Hepatocyte (in vitro differentiated cells): Measurements from ENCODE around the gene MYNN. TPM values are rescaled to one million over a fixed set of nuclear protein-coding genes. Genes with fewer than 3 reads are reported as not detected.

Source experiments
- DNase-seq: peaks from one replicate; pipeline ENCODE4 v3.0.0-alpha.2; 2016; ENCODE audit warnings: low spot score
- H2AFZ ChIP-seq: fragments of 200-600 bp; sonication (generic); 2 replicates; pipeline ENCODE4 v1.6.0; 2016; ENCODE audit warnings: antibody characterized with exemption, mild to moderate bottlenecking
- H3K27ac ChIP-seq: fragments of 200-600 bp; sonication (generic); 2 replicates; pipeline ENCODE4 v1.5.1; 2016; ENCODE audit warnings: mild to moderate bottlenecking
- H3K27me3 ChIP-seq: fragments of 200-600 bp; sonication (generic); 2 replicates; pipeline ENCODE4 v1.6.1; 2016
- H3K36me3 ChIP-seq: fragments of 200-600 bp; sonication (generic); replicated peaks from 2 replicates; pipeline ENCODE4 v1.5.1; 2016; ENCODE audit warnings: low read depth; ENCODE audit not compliant: insufficient read depth
- H3K4me1 ChIP-seq: fragments of 200-600 bp; sonication (generic); 2 replicates; pipeline ENCODE4 v1.5.1; 2016; ENCODE audit warnings: mild to moderate bottlenecking, moderate library complexity; ENCODE audit not compliant: insufficient read depth
- H3K4me2 ChIP-seq: fragments of 200-600 bp; sonication (generic); 2 replicates; pipeline ENCODE4 v1.6.0; 2016
- H3K4me3 ChIP-seq: fragments of 200-600 bp; sonication (generic); 2 replicates; pipeline ENCODE4 v1.5.1; 2016; ENCODE audit warnings: mild to moderate bottlenecking
- H3K79me2 ChIP-seq: fragments of 200-600 bp; sonication (generic); 2 replicates; pipeline ENCODE4 v1.6.0; 2017; ENCODE audit warnings: mild to moderate bottlenecking
- H3K9me2 ChIP-seq: fragments of 200-600 bp; sonication (generic); replicated peaks from 2 replicates; pipeline ENCODE4 v1.6.0; 2017; ENCODE audit warnings: mild to moderate bottlenecking; ENCODE audit not compliant: insufficient read depth
- H3K9me3 ChIP-seq: fragments of 200-600 bp; sonication (generic); 2 replicates; pipeline ENCODE4 v1.5.1; 2016; ENCODE audit warnings: low read depth, mild to moderate bottlenecking
- H4K20me1 ChIP-seq: fragments of 200-600 bp; sonication (generic); 2 replicates; pipeline ENCODE4 v1.6.0; 2016; ENCODE audit warnings: mild to moderate bottlenecking; ENCODE audit not compliant: insufficient read depth, poor library complexity, severe bottlenecking
- EZH2 ChIP-seq: fragments of 200-600 bp; sonication (generic); IDR thresholded peaks from 2 replicates; pipeline ENCODE4 v1.6.1; 2016; ENCODE audit warnings: antibody characterized with exemption, mild to moderate bottlenecking, borderline replicate concordance
- EZH2phosphoT487 ChIP-seq: fragments of 200-600 bp; sonication (generic); IDR thresholded peaks from one replicate; pipeline ENCODE4 v1.6.1; 2018; ENCODE audit warnings: antibody characterized with exemption, mild to moderate bottlenecking, low read depth, moderate library complexity; ENCODE audit not compliant: unreplicated experiment, severe bottlenecking
- WGBS: methylation state at CpG from one replicate; pipeline ENCODE4 v1.1.6; 2016; ENCODE audit warnings: low lambda C conversion rate; ENCODE audit errors: missing lambda C conversion rate; 5-methylcytosine and 5-hydroxymethylcytosine counted together
- polyA plus RNA-seq: library from polyadenylated mRNA; unstranded; fragments of >200 nt; fragmentation: Nextera tagmentation; extraction: Ambion mirVana; gene quantifications from 2 replicates; pipeline ENCODE4 v1.2.1, GENCODE V29; 2016
- total RNA-seq: library from RNA; depleted of rRNA; stranded (reverse); fragments of >200 nt; gene quantifications from 2 replicates; pipeline ENCODE4 v1.2.3, GENCODE V29; 2014
- TF ChIP-seq, protein P1 (sequence below): fragments of 200-600 bp; sonication (generic); IDR thresholded peaks from 2 replicates; pipeline ENCODE4 v1.5.1; 2016; ENCODE audit warnings: antibody characterized with exemption, mild to moderate bottlenecking; ENCODE audit not compliant: poor library complexity

Gene MYNN
- total and polyA plus RNA-seq, 2 experiments from 2014 or later = 6.8 to 19.7 TPM

DNA sequence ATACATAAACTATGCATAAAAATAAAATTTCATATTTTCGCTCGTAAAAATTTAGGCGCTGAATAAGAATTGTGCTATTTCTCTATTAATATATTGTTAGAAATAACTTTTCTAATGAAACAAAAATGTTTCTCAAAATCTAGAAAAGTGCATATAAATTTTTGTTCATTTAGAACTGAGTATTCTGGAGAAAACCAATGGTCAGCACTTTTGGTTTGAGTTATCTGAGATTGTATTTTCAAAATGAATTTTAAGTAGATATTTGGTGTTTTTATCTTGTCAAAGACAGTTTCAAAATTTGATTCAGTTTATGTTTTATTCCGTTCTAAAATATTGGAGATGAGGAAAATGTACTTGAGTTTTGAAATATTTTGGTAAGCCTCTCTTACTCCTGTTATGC lies 13.9 kb downstream of the MYNN start:
- H3K4me3 ChIP-seq = no peak overlapping the region

DNA sequence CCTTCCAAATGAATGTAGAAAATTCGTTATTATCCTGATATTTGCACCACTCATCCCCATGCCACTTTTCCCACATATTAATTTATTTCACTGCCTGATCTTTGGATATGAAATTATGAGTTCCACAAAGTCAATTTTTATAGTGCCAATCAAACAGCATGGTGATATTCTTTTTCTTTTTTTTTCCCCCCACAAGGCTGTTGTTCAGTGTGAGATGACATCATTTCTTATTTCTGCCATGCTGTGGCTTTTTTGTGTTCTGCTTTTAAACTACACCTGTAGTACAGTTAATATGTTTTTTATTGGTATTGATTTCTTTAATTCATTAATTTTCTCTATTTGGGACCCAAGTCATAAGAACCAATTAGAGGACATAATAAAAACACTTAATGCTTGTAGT lies 14.6 kb downstream of the MYNN start:
- H3K27me3 ChIP-seq = no peaks in the 10 kb centered on the region
- 100% methylated on average over 1 of the region's 1 CpG for WGBS
- H3K4me2 ChIP-seq = no peak overlapping the region
- no peak for DNase-seq
- no peaks in the 10 kb centered on the region for H3K9me2 ChIP-seq
- no peaks in the 10 kb centered on the region for H4K20me1 ChIP-seq
- no peaks in the 10 kb centered on the region for H3K79me2 ChIP-seq
- no peak for TF ChIP-seq EZH2
- no peak for TF ChIP-seq EZH2phosphoT487
- TF ChIP-seq, protein P1, sequence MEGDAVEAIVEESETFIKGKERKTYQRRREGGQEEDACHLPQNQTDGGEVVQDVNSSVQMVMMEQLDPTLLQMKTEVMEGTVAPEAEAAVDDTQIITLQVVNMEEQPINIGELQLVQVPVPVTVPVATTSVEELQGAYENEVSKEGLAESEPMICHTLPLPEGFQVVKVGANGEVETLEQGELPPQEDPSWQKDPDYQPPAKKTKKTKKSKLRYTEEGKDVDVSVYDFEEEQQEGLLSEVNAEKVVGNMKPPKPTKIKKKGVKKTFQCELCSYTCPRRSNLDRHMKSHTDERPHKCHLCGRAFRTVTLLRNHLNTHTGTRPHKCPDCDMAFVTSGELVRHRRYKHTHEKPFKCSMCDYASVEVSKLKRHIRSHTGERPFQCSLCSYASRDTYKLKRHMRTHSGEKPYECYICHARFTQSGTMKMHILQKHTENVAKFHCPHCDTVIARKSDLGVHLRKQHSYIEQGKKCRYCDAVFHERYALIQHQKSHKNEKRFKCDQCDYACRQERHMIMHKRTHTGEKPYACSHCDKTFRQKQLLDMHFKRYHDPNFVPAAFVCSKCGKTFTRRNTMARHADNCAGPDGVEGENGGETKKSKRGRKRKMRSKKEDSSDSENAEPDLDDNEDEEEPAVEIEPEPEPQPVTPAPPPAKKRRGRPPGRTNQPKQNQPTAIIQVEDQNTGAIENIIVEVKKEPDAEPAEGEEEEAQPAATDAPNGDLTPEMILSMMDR = no peak
- H2AFZ ChIP-seq = no peak overlapping the region
- no peaks in the 10 kb centered on the region for H3K36me3 ChIP-seq
- H3K4me3 ChIP-seq = no peak overlapping the region
- H3K4me1 ChIP-seq = no peaks in the 10 kb centered on the region
- H3K27ac ChIP-seq = no peak overlapping the region
- H3K9me3 ChIP-seq = no peaks in the 10 kb centered on the region

More for the DNA sequence above, 13.9 kb downstream of the MYNN start:
- no peaks in the 10 kb centered on the region for H3K27me3 ChIP-seq
- H3K4me2 ChIP-seq = no peak overlapping the region
- 99% methylated on average over 4 of the region's 4 CpGs for WGBS
- H3K9me2 ChIP-seq = no peaks in the 10 kb centered on the region
- H3K79me2 ChIP-seq = no peaks in the 10 kb centered on the region
- no peak overlapping the region for H2AFZ ChIP-seq
- no peak for DNase-seq
- H3K36me3 ChIP-seq = no peaks in the 10 kb centered on the region
- H3K9me3 ChIP-seq = no peaks in the 10 kb centered on the region
- no peaks in the 10 kb centered on the region for H3K4me1 ChIP-seq
- no peak overlapping the region for H3K27ac ChIP-seq
- H4K20me1 ChIP-seq = no peaks in the 10 kb centered on the region
- TF ChIP-seq EZH2phosphoT487 (no peak), EZH2 (no peak)
- TF ChIP-seq, protein P1 = no peak

DNA sequence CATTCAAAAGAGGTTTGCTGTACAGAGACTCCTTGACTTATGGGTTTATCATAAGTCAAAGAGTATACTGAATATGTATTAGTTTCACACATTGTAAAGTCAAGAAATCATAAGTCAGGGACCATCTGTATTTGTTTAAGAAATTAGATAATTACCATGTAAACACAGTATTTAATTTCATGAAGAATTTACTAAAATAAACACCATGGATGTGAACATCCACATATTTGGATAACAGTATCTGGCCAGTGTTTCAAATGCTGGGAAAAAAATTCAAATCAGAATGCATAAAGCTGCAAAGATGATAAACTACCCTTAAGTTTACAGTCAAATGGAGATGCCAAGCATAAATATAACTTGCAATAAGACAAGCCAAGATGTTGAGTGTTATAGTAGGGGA lies 17.0 kb downstream of the MYNN start:
- no peaks in the 10 kb centered on the region for H3K36me3 ChIP-seq
- H3K4me3 ChIP-seq = no peak overlapping the region
- no peak overlapping the region for H3K4me2 ChIP-seq
- TF ChIP-seq EZH2 (no peak), EZH2phosphoT487 (no peak)
- TF ChIP-seq, protein P1 = no peak
- H2AFZ ChIP-seq = no peak overlapping the region
- H4K20me1 ChIP-seq = no peaks in the 10 kb centered on the region
- no peak for DNase-seq
- H3K9me2 ChIP-seq = no peaks in the 10 kb centered on the region
- H3K27me3 ChIP-seq = no peaks in the 10 kb centered on the region
- H3K9me3 ChIP-seq = no peaks in the 10 kb centered on the region
- H3K4me1 ChIP-seq = no peaks in the 10 kb centered on the region
- H3K27ac ChIP-seq = no peak overlapping the region
- no peaks in the 10 kb centered on the region for H3K79me2 ChIP-seq
